ENCODE results near the gene HTR1D. TPM values are rescaled to one million over a fixed set of nuclear protein-coding genes. Genes with fewer than 3 reads are reported as not detected.
A peak's percentile ranks its signal among the peaks of the same experiment; 100 is the strongest.
"Not testable (repeated sequence)": the region's sequence is repeated elsewhere in the genome, so short reads cannot be mapped to it uniquely, and the experiment has no call there.

Gene HTR1D
- total RNA-seq: 0.08 TPM
- long read RNA-seq: 0 reads

GRCh38 chr1:23217421-23218115, at the start of gene HTR1D:
Gene HTR1D (minus strand): TSS chr1:23217502. CDS start chr1:23194219, 23,283 bp downstream.
- peak within 1 kb of the TSS; percentile 68 for H3K4me3 ChIP-seq
- intact Hi-C loops (cut with micrococcal nuclease): no loop called here
- DNase-seq: no peak
- TF ChIP-seq CTCF (IDR thresholded peaks at IDR 0.05; ENCODE audit: borderline replicate concordance): no peak
- H3K27ac ChIP-seq (replicated peaks): no peak within 1 kb of the TSS
- no peaks in the 10 kb centered on the region for H3K9me3 ChIP-seq (replicated peaks)
- H3K27me3 ChIP-seq (ENCODE audit: low read depth): peaks cover 71% of the 10 kb centered on the region
- H3K36me3 ChIP-seq: no peaks in the 10 kb centered on the region
- H3K4me1 ChIP-seq: peaks cover 13% of the 10 kb centered on the region

- DNase-seq: no peak
- intact Hi-C loops (cut with micrococcal nuclease): no loop called here
Observed at GRCh38 chr1:23263380-23263887, 46.1 kb upstream of the HTR1D start.

GRCh38 chr1:23258082-23258481, 40.8 kb upstream of the HTR1D start:
- intact Hi-C loops (cut with micrococcal nuclease); H3K27me3 ChIP-seq (ENCODE audit: low read depth); H3K4me3 ChIP-seq: not testable (repeated sequence)

More at GRCh38 chr1:23263380-23263887, 46.1 kb upstream of the HTR1D start:
- H3K36me3 ChIP-seq: no peaks in the 10 kb centered on the region
- no peak overlapping the region for H3K27ac ChIP-seq (replicated peaks)
- H3K4me3 ChIP-seq: no peak overlapping the region
- no peaks in the 10 kb centered on the region for H3K4me1 ChIP-seq
- H3K27me3 ChIP-seq (ENCODE audit: low read depth): no peaks in the 10 kb centered on the region
- no peak for TF ChIP-seq CTCF (IDR thresholded peaks at IDR 0.05; ENCODE audit: borderline replicate concordance)
- H3K9me3 ChIP-seq (replicated peaks): no peaks in the 10 kb centered on the region

GRCh38 chr1:23257371-23257770, 40.1 kb upstream of the HTR1D start:
- H3K9me3 ChIP-seq (replicated peaks); H3K27ac ChIP-seq (replicated peaks); H3K4me1 ChIP-seq; H3K4me3 ChIP-seq; H3K36me3 ChIP-seq; H3K27me3 ChIP-seq (ENCODE audit: low read depth); DNase-seq; intact Hi-C loops (cut with micrococcal nuclease): not testable (repeated sequence)

More at GRCh38 chr1:23258082-23258481, 40.8 kb upstream of the HTR1D start:
- H3K36me3 ChIP-seq; H3K4me1 ChIP-seq; H3K9me3 ChIP-seq (replicated peaks); DNase-seq; H3K27ac ChIP-seq (replicated peaks): not testable (repeated sequence)

GRCh38 chr1:23254584-23254983, 37.3 kb upstream of the HTR1D start:
- Histone ChIP-seq H3K9me3 (replicated peaks) (no peaks in the 10 kb centered on the region), H3K27ac (replicated peaks) (no peak overlapping the region), H3K4me1 (no peaks in the 10 kb centered on the region), H3K27me3 (ENCODE audit: low read depth) (no peaks in the 10 kb centered on the region), H3K36me3 (no peaks in the 10 kb centered on the region), H3K4me3 (no peak overlapping the region)
- intact Hi-C loops (cut with micrococcal nuclease): no loop called here
- TF ChIP-seq CTCF (IDR thresholded peaks at IDR 0.05; ENCODE audit: borderline replicate concordance): no peak
- DNase-seq: no peak

- intact Hi-C loops (cut with micrococcal nuclease): no loop called here
- TF ChIP-seq CTCF (IDR thresholded peaks at IDR 0.05; ENCODE audit: borderline replicate concordance): no peak
- H3K36me3 ChIP-seq: no peaks in the 10 kb centered on the region
- no peaks in the 10 kb centered on the region for H3K4me1 ChIP-seq
- no peak for DNase-seq
- no peaks in the 10 kb centered on the region for H3K9me3 ChIP-seq (replicated peaks)
- H3K4me3 ChIP-seq: no peak overlapping the region
- H3K27me3 ChIP-seq (ENCODE audit: low read depth): no peaks in the 10 kb centered on the region
- H3K27ac ChIP-seq (replicated peaks): no peak overlapping the region
Observed at GRCh38 chr1:23251812-23252211, 34.5 kb upstream of the HTR1D start.
